A204.1 (cell line): ENCODE data around the gene GPATCH4.
"Not testable (repeated sequence)": the region's sequence is repeated elsewhere in the genome, so short reads cannot be mapped to it uniquely, and the experiment has no call there.

ENCODE experiments used
- FAIRE-seq: peaks from 2 replicates; lab custom pipeline; 2012; peaks lifted over from hg19 to GRCh38; lab: Jason Lieb, UNC

GPATCH4 gene

DNA sequence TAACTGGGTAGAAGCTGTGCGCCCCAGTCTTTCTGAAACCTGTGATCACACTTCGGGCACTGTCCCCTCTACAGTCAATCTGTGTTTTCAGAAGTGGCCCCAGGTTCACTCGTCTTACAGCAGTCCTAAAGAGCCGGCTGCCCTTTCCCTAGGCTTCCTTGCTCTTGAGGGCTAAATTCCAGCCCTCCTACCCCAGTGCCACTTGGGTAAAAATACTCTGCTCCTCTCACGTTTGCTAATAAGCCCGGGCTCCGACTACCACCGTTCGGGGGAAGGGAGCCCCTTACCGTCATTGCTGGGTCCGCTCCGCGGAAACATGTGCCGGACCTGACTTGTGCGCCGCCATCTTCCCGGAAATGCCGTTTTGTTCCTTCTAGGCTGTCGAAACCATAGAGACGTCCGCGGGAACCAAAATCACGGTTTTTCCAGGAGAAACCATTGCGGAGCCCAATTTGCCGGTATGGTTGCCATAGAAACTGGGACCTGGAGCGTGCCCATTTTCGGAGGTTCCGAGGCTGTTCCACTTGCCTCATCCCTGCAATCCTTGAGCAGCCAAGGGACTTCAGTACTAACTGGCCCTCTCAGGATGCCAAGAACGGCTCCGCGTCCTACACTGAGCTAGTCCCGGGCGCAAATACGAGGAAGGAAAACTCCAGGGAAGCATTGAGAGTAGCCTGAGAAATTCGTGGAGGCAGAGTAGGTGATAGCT, at the start of gene GPATCH4:
GPATCH4 (minus strand) TSS at position 358 of the 709 bp plus-strand sequence.
- FAIRE-seq = peak; percentile 91

DNA sequence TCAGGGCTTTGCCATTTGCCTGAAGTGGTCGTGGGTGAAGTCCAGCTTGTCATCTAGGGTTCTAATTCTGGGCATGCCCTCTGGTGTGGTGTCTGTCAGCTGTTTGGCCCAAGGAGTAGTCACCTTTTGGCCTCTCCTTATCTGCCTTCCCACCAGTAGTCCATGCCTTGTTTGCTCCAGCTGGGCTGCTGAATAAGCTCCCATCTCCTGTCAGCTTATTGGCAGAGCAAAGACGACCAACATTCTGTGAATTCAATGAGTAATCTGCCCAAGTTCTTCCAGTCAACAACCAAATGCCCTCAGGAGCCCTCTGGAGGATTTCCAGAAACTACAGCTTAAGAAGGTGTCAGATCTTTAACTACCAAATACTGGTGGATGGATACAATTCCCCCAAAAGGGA, 47.7 kb upstream of the GPATCH4 start:
- FAIRE-seq = no peak

DNA sequence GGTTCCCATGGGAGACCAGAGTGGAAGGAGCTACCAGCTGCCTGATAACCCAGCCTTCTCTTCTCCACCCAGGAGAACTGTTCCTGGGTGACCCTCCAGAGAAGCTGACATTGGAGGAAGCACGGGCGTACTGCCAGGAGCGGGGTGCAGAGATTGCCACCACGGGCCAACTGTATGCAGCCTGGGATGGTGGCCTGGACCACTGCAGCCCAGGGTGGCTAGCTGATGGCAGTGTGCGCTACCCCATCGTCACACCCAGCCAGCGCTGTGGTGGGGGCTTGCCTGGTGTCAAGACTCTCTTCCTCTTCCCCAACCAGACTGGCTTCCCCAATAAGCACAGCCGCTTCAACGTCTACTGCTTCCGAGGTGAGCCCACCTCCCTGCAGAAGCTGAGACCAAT, 47.2 kb upstream of the GPATCH4 start:
- no peak for FAIRE-seq

DNA sequence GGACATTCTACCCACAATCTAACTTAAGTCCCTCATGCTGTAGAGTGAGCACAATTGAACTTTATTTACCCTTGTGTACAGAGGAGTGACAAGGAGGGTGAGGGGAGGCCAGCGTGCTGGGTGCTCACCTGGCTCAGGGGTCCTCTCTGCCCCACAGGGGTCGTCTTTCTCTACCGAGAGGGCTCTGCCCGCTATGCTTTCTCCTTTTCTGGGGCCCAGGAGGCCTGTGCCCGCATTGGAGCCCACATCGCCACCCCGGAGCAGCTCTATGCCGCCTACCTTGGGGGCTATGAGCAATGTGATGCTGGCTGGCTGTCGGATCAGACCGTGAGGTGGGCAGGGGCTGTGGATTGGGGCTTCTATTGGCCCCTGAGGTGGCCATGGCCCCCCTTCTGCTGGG, 46.1 kb upstream of the GPATCH4 start:
- no peak for FAIRE-seq

DNA sequence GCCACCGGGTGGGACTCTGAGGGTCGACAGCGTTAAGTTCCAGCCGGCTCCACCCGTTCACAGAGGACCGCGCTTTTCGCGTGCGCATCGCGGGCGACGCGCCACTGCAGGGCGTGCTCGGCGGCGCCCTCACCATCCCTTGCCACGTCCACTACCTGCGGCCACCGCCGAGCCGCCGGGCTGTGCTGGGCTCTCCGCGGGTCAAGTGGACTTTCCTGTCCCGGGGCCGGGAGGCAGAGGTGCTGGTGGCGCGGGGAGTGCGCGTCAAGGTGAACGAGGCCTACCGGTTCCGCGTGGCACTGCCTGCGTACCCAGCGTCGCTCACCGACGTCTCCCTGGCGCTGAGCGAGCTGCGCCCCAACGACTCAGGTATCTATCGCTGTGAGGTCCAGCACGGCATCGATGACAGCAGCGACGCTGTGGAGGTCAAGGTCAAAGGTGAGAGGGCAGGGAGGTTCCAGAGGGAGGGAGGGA, 45.5 kb upstream of the GPATCH4 start:
- FAIRE-seq = no peak

DNA sequence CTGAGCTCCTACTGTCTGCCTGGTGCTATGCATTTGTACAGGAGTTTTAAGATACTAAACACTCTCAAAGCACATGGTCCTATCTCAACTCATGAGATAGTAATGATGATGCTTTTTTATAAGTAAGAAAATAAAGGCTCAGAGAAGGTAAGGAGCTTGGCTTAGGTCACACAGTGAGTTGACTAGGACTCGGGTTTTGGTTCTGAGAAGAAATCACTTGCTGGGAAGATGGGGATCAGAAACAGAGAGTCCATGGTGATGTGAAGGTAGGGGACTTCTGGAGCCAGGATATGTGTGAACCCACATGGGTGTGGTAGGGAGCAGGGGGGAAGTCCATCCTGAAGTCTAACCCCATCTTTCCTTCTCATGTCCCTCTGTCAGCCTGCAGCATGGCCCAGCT, 44.4 kb upstream of the GPATCH4 start:
- FAIRE-seq = no peak

DNA sequence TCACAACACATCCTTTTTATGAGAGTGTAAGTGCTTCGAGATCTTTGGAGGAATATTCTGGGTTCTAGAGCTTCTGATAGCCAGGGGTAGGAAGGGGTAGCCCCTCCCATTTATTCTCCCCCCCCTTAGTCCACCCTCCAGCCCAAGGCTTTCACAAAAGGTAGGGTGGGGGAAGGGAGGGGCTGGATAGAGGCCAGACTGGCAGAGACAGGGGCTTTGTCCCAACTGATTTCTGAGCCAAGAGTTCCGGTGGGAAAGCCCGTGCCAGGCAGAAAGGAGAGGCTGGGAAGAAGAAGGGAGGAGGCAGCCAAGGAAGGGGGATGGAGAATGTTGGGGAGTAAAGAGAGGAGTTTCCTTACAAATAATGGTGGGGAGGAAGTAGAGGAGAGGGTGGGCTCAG, 43.8 kb upstream of the GPATCH4 start:
- FAIRE-seq = no peak

DNA sequence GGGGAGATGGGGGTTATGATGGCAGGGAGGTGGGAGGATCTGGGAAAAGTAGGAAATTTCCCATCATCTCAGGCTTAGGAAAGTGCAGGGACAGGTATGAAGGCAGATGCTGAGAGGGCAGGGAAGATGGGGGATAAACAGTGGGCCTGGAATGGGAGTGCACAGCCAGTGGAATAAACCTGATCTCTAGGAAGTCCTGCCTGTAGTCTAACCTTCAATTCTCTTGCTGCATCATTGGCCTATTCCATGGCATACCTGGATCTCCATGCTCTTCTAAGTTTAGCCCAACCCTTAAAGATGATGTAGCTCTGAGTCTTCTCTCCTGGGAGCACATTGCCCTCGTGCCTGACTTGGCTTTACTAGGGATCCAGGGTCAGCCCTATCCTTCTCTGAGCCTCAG, 43.4 kb upstream of the GPATCH4 start:
- no peak for FAIRE-seq

DNA sequence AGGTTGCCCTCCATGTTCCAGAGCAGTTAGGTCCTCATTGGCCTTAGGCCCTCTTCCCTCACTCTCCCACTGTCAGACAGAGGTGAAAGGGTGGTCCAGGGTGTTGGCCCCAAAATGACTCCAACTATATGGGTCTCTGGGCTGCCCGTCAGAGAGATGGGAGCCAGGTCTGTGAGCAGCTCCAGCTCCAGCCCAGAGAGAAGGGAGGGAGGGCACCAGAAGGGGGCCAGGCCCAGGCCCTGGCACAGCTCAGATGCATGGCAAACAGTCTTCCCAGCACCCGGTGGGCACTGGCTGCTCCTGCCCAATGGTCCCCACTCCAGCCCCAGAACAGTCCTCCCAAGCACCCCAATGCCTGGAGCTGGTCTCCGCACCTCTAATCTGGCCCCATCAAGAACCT, 42.9 kb upstream of the GPATCH4 start:
- no peak for FAIRE-seq

DNA sequence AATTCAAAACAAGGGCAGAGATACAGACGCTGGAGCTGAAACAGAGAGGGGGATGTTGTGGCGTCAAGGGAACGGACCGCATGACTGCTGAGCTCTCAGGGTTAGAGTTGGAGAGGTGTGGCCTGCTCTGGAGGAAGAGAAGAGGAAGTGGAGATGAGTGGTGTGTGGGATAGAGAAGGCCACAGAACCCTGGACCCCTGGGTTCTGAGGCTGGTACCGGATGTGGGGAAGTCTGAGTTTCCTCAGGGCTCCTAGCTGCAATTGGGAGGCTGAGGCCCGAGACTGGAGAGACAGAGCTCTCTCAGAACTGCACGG, 42.5 kb upstream of the GPATCH4 start:
- FAIRE-seq = no peak

DNA sequence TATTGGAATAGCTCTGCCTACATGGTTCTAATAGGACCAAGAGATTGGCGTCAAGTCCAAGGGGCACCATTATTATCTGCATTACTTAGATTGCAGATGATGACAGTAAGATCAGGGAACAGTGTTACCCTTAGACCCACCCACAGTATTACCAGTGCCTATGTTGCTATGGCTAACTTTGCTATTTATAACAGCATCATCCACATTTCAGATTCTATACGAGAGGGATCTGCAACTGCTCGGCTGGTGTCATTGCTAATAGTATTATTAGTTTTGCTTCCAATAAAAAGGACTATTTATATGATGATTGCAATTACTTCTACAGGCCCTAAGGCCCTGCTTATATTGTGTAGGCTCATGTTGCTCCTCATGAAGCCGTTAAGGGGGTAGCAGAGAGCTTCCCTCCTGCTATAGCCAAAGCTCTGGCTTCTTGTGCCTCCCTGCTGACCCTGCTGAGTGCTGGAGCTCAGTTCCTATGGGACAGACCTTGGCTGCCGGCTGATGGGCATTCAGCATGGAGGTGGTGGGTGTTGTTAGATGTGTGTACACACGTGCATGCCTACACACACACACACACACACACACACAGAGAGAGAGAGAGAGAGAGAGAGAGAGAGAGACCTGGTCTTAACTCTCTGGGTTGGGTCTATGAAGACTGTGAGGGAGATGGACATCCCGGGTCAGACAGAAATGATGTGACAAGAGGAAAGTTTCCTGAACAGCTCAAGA, 41.9 kb upstream of the GPATCH4 start:
- FAIRE-seq = no peak

DNA sequence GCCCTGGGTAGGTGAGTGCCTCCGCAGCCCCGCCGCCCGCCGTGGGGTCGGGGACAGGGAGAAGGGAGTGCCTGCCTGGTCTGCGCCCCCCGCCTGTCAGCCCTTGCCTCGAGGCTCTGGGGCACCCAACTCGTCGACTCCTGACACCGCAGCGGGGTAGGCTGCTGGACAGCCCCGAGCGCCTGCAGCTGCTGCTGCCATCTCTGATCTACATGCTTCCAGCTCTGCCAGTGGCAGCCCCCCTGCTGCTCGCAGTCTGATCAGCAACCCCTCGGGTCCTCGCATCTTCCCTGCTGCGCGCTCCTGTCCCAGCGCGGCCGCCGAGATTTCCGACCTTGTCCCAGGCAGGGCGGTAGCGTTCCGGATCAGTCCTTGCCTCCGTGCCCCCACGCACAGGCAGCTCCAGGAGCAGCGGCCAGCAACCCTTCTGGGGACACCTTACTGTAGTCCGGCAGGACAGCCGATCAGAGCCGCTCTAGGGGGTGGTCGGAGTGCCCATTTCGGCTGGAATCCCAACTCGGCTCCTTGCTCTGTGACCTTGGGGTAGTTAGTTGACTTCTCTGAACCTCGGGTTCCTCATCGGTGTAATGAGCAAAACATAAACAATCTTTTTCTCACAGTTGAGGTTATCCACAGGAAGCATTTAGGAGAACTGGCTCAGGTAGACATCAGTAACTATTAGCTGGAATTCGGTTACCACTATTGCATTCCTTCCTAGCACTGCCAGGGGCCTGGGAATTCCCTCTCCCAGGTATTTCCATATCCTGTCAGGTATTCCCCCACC, 41.2 kb upstream of the GPATCH4 start:
- FAIRE-seq = no peak

DNA sequence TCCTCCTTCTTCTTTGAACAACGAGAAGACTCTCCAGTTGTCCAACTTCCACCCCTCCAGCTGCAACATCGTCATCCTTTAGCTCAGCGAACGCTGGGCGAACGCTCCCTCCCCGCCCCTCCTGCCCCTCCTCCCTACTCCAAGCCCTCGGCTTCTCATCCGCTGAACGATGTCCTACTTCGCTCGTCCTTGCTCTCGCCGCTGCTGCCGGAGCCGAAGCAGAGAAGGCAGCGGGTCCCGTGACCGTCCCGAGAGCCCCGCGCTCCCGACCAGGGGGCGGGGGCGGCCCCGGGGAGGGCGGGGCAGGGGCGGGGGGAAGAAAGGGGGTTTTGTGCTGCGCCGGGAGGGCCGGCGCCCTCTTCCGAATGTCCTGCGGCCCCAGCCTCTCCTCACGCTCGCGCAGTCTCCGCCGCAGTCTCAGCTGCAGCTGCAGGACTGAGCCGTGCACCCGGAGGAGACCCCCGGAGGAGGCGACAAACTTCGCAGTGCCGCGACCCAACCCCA, 40.5 kb upstream of the GPATCH4 start, which contains the start of gene BCAN:
BCAN (plus strand) TSS at position 357 of the 504 bp plus-strand sequence. CDS start 3,938 bp downstream, outside the sequence.
- FAIRE-seq = no peak

DNA sequence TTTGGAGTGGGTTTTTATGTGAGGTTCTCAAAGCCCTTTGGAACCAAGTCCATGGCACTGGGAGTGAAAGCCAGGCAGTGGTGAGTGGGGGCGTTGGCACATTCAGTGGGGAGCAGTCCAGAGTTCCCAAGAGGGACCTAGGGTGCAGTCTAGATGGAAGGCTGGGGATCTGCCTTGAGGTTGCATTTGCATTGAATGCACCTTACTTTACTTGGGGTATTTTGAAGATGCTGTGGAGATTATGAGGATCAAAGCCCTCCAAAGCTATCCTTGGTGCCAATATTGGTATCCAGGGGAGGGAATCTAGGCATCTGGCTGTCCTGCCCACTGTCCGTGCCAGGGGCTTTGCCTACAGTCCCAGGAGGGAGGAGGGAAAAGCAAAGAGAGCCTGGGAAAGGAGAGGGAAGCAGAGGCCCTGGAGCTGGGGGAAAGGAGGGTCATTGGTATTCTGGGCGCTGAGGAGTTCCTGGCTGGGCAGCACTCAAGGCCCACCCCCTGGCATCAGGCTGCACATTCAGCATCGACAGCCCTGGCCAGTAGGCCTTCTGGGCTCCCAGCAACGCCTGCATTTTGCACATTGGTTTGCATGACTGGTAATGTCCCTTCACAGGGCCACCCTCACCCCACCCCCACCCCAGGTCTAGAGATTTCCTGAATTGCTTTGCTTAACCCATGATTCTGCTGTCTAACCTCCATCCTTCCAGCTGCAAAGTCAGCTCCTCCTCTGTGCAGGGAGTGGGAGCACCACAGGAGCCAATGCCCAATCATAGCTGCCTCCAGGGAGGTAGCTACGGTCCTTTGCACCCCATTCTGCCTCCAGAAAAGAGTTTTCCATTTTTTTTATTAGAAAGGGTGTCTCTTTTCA, 39.8 kb upstream of the GPATCH4 start:
- FAIRE-seq = no peak

DNA sequence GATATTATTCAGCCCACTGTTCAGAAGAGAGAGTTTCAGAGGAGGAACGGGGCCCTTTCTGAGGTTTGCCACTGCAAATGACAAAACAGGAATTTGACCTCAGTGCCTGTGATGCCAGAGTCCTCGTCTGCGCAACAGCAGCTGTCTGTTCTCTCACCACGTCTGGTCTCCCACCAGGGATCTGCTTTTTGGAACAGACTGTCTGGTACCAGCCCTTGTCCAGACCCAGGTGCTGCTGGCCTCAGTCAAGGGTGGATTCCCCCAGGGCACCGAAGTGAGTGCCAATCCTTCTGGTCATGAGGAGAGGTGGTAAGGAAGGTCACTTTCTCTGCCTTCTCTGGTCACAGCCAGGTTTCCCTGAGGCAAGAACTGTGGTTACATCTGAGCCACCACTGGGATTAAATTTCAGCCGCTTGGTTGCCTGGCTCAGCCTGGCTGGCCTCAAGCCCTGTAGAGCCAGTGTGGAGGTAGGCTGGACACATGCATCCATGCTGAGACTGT, 38.4 kb upstream of the GPATCH4 start:
- no peak for FAIRE-seq

DNA sequence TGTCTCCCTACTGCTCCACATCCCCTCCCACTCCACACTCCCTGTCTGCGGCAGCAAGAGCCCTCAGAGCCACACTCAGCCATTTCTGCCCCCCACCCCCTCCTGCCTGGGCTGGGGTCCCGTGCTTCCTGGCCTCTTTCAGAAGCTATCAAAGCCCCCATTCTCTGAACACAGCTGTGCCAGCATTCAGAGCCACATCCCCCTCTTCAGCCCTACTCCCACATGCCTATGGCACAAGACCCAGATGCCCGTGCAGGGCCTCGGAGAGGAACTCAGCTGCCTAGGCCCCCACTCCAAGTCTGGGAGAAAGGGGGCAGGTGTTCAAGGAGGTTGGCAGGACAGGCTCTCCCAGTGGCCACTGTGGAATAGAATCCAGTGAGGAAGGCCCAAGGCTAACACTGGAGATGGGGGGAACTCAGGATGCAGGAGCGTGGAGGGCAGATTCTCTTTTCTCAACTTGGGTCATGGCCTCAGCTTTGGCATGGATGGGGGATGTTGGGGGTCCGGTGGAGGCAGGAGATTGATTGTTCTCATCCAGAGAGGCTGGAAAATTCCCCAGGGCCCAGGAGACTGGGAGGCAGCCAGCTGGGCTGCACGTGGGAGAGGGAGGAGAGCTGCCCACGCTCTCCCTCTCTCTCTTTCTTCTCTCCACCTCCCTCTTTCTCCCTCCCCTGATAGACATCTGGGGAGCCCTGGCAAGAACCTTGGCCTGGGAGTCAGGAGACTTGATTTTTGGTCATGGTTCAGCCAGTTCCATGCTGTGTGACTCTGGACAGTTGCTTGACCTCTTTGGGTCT, 37.1 kb upstream of the GPATCH4 start:
- FAIRE-seq = no peak

DNA sequence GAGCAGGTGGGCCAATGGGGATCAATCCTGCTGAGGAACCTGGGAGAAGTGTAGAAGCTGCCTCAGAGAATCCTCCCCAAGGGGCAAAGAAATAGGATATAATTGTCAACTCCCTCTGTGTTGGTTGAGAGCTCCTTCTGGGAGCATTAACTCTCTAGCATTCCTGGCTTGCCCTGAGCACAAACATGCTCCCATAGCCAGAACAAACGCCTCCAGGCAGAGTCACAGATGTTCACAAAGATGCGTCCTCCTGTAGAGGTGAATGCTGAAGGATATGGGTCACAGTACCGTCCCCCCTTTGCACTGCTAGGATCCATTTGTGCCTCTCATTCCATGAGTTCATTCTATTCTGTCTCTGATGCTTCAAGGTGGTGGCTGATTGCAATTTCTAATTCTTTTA, 31.1 kb upstream of the GPATCH4 start:
- no peak for FAIRE-seq

DNA sequence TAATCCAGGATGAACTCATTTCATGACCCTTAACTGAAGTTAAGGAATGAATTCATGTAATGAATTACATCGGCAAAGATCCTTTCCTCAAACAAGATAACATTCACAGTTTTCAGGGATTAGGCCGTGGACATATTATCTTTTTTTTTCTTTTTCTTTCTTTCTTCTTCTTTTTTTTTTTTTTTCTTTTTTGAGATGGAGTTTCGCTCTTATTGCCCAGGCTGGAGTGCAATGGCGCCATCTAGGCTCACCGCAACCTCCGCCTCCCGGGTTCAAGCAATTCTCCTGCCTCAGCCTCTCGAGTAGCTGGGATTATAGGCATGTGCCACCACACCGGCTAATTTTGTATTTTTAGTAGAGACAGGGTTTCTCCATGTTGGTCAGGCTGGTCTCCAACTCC, 29.9 kb upstream of the GPATCH4 start:
- FAIRE-seq = not testable (repeated sequence)

DNA sequence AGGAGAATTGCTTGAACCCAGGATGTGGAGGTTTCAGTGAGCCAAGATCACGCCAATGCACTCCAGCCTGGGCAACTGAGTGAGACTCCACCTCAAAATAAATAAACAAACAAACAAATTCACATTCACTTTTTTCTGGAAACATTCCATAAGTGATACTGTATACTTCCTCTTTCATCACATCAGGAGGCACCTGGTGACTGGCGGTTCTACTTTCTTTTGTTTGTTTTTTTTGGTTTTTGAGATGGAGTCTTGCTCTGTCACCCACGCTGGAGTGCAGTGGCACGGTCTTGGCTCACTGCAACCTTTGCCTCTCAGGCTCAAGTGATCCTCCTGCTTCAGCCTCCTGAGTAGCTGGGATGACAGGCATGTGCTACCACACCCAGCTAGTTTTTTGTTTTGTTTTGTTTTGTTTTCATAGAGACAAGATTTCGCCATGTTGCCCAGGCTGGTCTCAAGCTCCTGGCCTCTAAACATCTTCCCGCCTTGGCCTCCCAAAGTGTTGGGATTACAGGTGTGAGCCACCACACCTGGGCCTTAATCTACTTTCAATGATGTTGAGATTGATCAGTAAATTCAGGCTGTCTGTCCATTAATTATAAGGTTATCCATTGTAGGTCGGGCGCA, 28.7 kb upstream of the GPATCH4 start:
- no peak for FAIRE-seq

DNA sequence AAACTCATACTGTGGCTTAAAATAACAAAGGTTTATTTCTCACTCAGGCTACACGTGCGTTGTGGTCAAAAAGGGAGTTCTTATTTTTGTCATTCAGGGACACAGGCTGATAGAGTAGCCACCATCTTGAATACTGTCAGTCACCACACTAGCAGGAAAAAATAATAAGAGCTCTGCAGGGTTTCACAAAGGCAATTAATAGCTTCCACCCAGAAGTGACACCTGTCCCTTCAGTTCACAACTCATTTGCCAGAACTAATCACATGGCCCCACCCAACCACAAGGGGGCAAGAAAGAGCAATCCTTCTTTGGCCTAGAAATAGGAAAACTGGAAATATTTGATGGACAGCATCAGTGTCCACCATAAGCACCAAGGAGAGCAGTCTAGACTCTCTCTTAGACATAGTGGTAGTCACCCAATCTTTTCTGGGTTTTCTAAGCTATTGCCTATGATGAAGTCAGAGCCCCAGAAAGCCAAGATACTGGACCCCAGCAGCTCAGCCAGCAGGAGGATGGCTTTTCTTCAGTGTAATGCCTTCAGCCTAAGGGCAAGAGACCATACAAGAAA, 26.1 kb upstream of the GPATCH4 start:
- FAIRE-seq = no peak
